ENCODE data around the gene ANKRD12. TPM values are rescaled to one million over a fixed set of nuclear protein-coding genes. Genes with fewer than 3 reads are reported as not detected.
"Not testable (repeated sequence)": the region's sequence is repeated elsewhere in the genome, so short reads cannot be mapped to it uniquely, and the experiment has no call there.

The ANKRD12 gene
- total RNA-seq, 2 donors from 2014 or later, result 22.3 to 32.3 TPM

GRCh38 chr18:9153256-9153655, 16.7 kb downstream of the ANKRD12 start:
- Histone ChIP-seq H3K9me3 (no peaks in the 10 kb centered on the region), H3K27ac (no peak overlapping the region), H3K4me1 (peaks cover 0 to 26% of the 10 kb centered on the region in 2 donors), H3K4me3 (no peak overlapping the region), H3K27me3 (no peaks in the 10 kb centered on the region), H3K36me3 (no peaks in the 10 kb centered on the region)
- TF ChIP-seq, protein P1, sequence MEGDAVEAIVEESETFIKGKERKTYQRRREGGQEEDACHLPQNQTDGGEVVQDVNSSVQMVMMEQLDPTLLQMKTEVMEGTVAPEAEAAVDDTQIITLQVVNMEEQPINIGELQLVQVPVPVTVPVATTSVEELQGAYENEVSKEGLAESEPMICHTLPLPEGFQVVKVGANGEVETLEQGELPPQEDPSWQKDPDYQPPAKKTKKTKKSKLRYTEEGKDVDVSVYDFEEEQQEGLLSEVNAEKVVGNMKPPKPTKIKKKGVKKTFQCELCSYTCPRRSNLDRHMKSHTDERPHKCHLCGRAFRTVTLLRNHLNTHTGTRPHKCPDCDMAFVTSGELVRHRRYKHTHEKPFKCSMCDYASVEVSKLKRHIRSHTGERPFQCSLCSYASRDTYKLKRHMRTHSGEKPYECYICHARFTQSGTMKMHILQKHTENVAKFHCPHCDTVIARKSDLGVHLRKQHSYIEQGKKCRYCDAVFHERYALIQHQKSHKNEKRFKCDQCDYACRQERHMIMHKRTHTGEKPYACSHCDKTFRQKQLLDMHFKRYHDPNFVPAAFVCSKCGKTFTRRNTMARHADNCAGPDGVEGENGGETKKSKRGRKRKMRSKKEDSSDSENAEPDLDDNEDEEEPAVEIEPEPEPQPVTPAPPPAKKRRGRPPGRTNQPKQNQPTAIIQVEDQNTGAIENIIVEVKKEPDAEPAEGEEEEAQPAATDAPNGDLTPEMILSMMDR (IDR thresholded peaks at IDR 0.05), result no peak
- no peak for DNase-seq (ENCODE audit: low spot score)

- peaks cover 0 to 30% of the 10 kb centered on the region in 2 donors for H3K4me1 ChIP-seq
- no peak overlapping the region for H3K27ac ChIP-seq
- TF ChIP-seq, protein P1 (IDR thresholded peaks at IDR 0.05), result no peak
- no peak for DNase-seq (ENCODE audit: low spot score)
- H3K9me3 ChIP-seq, result no peaks in the 10 kb centered on the region
- H3K27me3 ChIP-seq, result no peaks in the 10 kb centered on the region
- H3K4me3 ChIP-seq, result no peak overlapping the region
- no peaks in the 10 kb centered on the region for H3K36me3 ChIP-seq
Measured at GRCh38 chr18:9156604-9157249, 20.1 kb downstream of the ANKRD12 start.

GRCh38 chr18:9157806-9158205, 21.2 kb downstream of the ANKRD12 start:
- H3K4me3 ChIP-seq, result no peak overlapping the region
- TF ChIP-seq, protein P1 (IDR thresholded peaks at IDR 0.05), result no peak
- peaks cover 0 to 20% of the 10 kb centered on the region in 2 donors for H3K4me1 ChIP-seq
- no peaks in the 10 kb centered on the region for H3K36me3 ChIP-seq
- no peak overlapping the region for H3K27ac ChIP-seq
- H3K27me3 ChIP-seq, result no peaks in the 10 kb centered on the region
- DNase-seq (ENCODE audit: low spot score), result no peak
- no peaks in the 10 kb centered on the region for H3K9me3 ChIP-seq

DNA sequence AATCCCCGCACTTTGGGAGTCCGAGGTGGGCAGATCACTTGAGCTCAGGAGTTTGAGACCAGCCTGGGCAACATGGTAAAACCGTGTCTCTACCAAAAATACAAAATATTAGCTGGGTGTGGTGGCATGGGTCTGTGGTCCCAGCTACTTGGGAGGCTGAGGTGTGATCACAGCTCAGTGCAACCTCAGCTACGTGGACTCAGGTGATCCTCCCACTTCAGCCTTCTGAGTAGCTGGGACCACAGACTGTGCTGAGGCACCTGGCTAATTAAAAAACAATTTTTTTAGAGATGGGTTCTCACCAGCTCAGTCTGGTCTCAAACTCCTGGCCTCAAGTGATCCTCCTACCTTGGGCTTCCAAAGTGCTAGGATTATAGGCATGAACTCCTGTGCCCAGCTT, 23.4 kb downstream of the ANKRD12 start:
- Histone ChIP-seq H3K27ac (no peak overlapping the region), H3K36me3 (no peaks in the 10 kb centered on the region), H3K4me1 (peaks cover 0 to 14% of the 10 kb centered on the region in 2 donors), H3K9me3 (no peaks in the 10 kb centered on the region), H3K27me3 (no peaks in the 10 kb centered on the region), H3K4me3 (no peak overlapping the region)
- no peak for DNase-seq (ENCODE audit: low spot score)
- TF ChIP-seq, protein P1 (IDR thresholded peaks at IDR 0.05), result no peak

- H3K4me3 ChIP-seq; DNase-seq (ENCODE audit: low spot score); H3K27ac ChIP-seq; H3K36me3 ChIP-seq; H3K27me3 ChIP-seq; H3K9me3 ChIP-seq: not testable (repeated sequence)
- peaks cover 0 to 14% of the 10 kb centered on the region in 2 donors for H3K4me1 ChIP-seq
Measured at GRCh38 chr18:9162663-9163062, 26.1 kb downstream of the ANKRD12 start.

GRCh38 chr18:9164149-9164548, 27.6 kb downstream of the ANKRD12 start:
- not testable (repeated sequence) for H3K4me3 ChIP-seq; H3K9me3 ChIP-seq; H3K27ac ChIP-seq; H3K27me3 ChIP-seq; H3K36me3 ChIP-seq; DNase-seq (ENCODE audit: low spot score)
- peaks cover 0 to 10% of the 10 kb centered on the region in 2 donors for H3K4me1 ChIP-seq

- H3K9me3 ChIP-seq; DNase-seq (ENCODE audit: low spot score); H3K4me3 ChIP-seq; H3K27me3 ChIP-seq; H3K36me3 ChIP-seq; H3K4me1 ChIP-seq; H3K27ac ChIP-seq: not testable (repeated sequence)
Measured at GRCh38 chr18:9165883-9166282, 29.3 kb downstream of the ANKRD12 start.

- H3K9me3 ChIP-seq; H3K27me3 ChIP-seq; DNase-seq (ENCODE audit: low spot score); H3K4me3 ChIP-seq; H3K36me3 ChIP-seq; H3K27ac ChIP-seq: not testable (repeated sequence)
- H3K4me1 ChIP-seq, result peaks cover 0 to 17% of the 10 kb centered on the region in 2 donors
Measured at GRCh38 chr18:9169515-9169914, 32.9 kb downstream of the ANKRD12 start.

DNA sequence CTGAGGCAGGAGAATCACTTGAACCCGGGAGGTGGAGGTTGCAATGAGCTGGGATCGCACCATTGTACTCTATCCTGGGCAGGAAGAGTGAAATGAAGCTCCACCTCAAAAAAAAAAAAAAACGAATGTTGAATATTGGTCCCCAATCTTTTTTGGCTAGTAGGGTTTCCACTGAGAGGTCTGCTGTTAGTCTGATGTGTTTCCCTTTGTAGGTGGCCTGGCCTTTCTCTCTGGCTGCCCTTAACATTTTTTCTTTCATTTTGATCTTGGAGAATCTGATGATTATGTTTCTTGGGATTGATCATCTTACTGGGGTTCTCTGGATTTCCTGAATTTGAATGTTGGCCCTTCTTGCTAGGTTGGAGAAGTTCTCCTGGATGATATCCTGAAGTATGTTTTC, 35.3 kb downstream of the ANKRD12 start:
- H3K4me1 ChIP-seq, result peaks cover 0 to 31% of the 10 kb centered on the region in 2 donors
- not testable (repeated sequence) for H3K4me3 ChIP-seq; H3K27ac ChIP-seq; DNase-seq (ENCODE audit: low spot score); H3K9me3 ChIP-seq; H3K36me3 ChIP-seq; H3K27me3 ChIP-seq

Data from right atrium auricular region (tissue), 2 donors.